Suprapubic skin (tissue), 4 donors: ENCODE data around the gene TUBGCP6. TPM values are rescaled to one million over a fixed set of nuclear protein-coding genes. Genes with fewer than 3 reads are reported as not detected.

ENCODE experiments used
- DNase-seq, 2 donors: peaks; one replicate each; pipeline ENCODE4 v3.0.0-alpha.2; 2019; ENCODE audit warnings: low spot score in 2 of 2
- H3K27ac ChIP-seq: fragments of 200-600 bp; sonication (generic); one replicate; pipeline ENCODE4 v1.5.1; 2019
- H3K27me3 ChIP-seq: fragments of 200-600 bp; sonication (generic); one replicate; pipeline ENCODE4 v1.5.1; 2019
- H3K36me3 ChIP-seq: fragments of 200-600 bp; sonication (generic); one replicate; pipeline ENCODE4 v1.5.1; 2019
- H3K4me1 ChIP-seq: fragments of 200-600 bp; sonication (generic); one replicate; pipeline ENCODE4 v1.5.1; 2019
- H3K4me3 ChIP-seq: fragments of 200-600 bp; sonication (generic); one replicate; pipeline ENCODE4 v1.5.1; 2019; ENCODE audit warnings: mild to moderate bottlenecking
- H3K9me3 ChIP-seq: fragments of 200-600 bp; sonication (generic); one replicate; pipeline ENCODE4 v1.5.1; 2019
- CTCF ChIP-seq, 2 donors: fragments of 200-600 bp in 1 of 2; fragments of 450-650 bp in 1 of 2; sonication (generic) in 1 of 2; IDR thresholded peaks; one replicate each; pipeline ENCODE4 v1.5.1; 2016 to 2019; ENCODE audit warnings: antibody characterized with exemption in 2 of 2, mild to moderate bottlenecking in 1 of 2, moderate library complexity in 1 of 2
- EP300 ChIP-seq: sonication (generic); formaldehyde crosslinking; IDR thresholded peaks from one replicate; pipeline ENCODE4 v1.6.1; 2017; ENCODE audit warnings: antibody characterized with exemption
- POLR2A ChIP-seq, 2 donors: fragments of 450-650 bp; IDR thresholded peaks; one replicate each; pipeline ENCODE4 v1.6.1; 2017; ENCODE audit warnings: antibody characterized with exemption in 2 of 2, mild to moderate bottlenecking in 2 of 2, moderate library complexity in 2 of 2
- POLR2AphosphoS5 ChIP-seq, 3 donors: sonication (generic); formaldehyde crosslinking; IDR thresholded peaks; one replicate each; pipeline ENCODE4 v1.6.1; 2017; ENCODE audit warnings: antibody characterized with exemption in 3 of 3
- WGBS: methylation state at CpG from one replicate; pipeline ENCODE4 v1.1.5; 2018; 5-methylcytosine and 5-hydroxymethylcytosine counted together
- total RNA-seq, 4 donors: library from RNA; depleted of rRNA; stranded (reverse); fragments of >200 nt; gene quantifications; one replicate each; pipeline ENCODE4 v1.1.0, GENCODE V29; 2016

Gene TUBGCP6
- total RNA-seq, 4 donors from 2014 or later: 43.0 to 113 (median 69.7) TPM

DNA sequence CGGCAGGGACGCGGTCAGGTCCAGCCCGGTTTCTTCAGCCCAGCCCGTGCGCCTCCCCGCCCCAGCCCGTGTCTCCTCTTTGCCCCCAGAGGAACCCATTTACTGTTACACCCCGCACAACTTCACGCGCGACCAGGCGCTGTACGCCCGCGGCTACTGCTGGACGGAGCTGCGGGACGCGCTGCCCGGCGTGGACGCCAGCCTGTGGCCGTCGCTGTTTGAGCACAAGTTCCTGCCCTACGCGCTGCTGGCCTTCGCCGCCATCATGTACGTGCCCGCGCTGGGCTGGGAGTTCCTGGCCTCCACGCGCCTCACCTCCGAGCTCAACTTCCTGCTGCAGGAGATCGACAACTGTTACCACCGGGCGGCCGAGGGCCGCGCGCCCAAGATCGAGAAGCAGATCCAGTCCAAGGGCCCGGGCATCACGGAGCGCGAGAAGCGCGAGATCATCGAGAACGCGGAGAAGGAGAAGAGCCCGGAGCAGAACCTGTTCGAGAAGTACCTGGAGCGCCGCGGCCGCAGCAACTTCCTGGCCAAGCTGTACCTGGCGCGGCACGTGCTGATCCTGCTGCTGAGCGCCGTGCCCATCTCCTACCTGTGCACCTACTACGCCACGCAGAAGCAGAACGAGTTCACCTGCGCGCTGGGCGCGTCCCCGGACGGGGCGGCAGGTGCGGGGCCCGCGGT, 67.8 kb downstream of the TUBGCP6 start:
- peaks cover 26% of the 10 kb centered on the region for H3K27me3 ChIP-seq
- H3K4me3 ChIP-seq: no peak overlapping the region
- DNase-seq: peak in 1 of 2 donors; percentile 58
- no peak overlapping the region for H3K27ac ChIP-seq
- H3K9me3 ChIP-seq: no peaks in the 10 kb centered on the region
- no peaks in the 10 kb centered on the region for H3K36me3 ChIP-seq
- WGBS: 96% methylated on average over 70 of the region's 76 CpGs
- no peak for TF ChIP-seq POLR2AphosphoS5 (IDR thresholded peaks at IDR 0.05)
- no peak for TF ChIP-seq EP300
- no peak for TF ChIP-seq CTCF (IDR thresholded peaks at IDR 0.05)
- TF ChIP-seq POLR2A (IDR thresholded peaks at IDR 0.05): no peak
- H3K4me1 ChIP-seq: no peaks in the 10 kb centered on the region

GRCh38 chr22:50175921-50176849, 68.6 kb downstream of the TUBGCP6 start:
- WGBS: 90% methylated on average over 4 of the region's 27 CpGs
- H3K36me3 ChIP-seq: no peaks in the 10 kb centered on the region
- peaks cover 34% of the 10 kb centered on the region for H3K27me3 ChIP-seq
- H3K27ac ChIP-seq: no peak overlapping the region
- H3K4me1 ChIP-seq: peaks cover 4% of the 10 kb centered on the region
- H3K9me3 ChIP-seq: no peaks in the 10 kb centered on the region
- H3K4me3 ChIP-seq: no peak overlapping the region
- TF ChIP-seq POLR2AphosphoS5 (IDR thresholded peaks at IDR 0.05) (no peak), CTCF (IDR thresholded peaks at IDR 0.05) (no peak), POLR2A (IDR thresholded peaks at IDR 0.05) (no peak), EP300 (no peak)
- peak in 1 of 2 donors; percentile 53 for DNase-seq

DNA sequence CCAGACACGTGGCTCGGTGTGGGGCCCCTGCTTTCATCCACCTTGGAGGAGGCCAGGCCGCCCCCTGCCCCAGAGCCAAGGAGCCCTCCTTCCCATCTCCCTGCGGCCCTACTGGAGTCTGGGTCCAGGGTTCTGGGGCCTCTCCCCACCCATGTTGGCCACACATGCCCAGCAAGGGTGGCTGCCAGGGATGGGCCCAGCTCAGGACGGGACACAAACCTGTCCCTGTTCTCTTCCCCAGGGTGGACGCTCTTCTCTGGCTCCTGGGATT, 69.7 kb downstream of the TUBGCP6 start:
- Histone ChIP-seq H3K36me3 (no peaks in the 10 kb centered on the region), H3K27me3 (peaks cover 40% of the 10 kb centered on the region), H3K9me3 (no peaks in the 10 kb centered on the region), H3K4me1 (peaks cover 11% of the 10 kb centered on the region), H3K27ac (no peak overlapping the region), H3K4me3 (no peak overlapping the region)
- WGBS: 87% methylated on average over 4 of the region's 6 CpGs
- TF ChIP-seq CTCF (IDR thresholded peaks at IDR 0.05) (no peak), POLR2AphosphoS5 (IDR thresholded peaks at IDR 0.05) (no peak), EP300 (no peak), POLR2A (IDR thresholded peaks at IDR 0.05) (no peak)
- no peak for DNase-seq

GRCh38 chr22:50174382-50175190, 70.2 kb downstream of the TUBGCP6 start:
- H3K27ac ChIP-seq: no peak overlapping the region
- no peak overlapping the region for H3K4me3 ChIP-seq
- no peaks in the 10 kb centered on the region for H3K36me3 ChIP-seq
- H3K9me3 ChIP-seq: no peaks in the 10 kb centered on the region
- peak in 1 of 2 donors; percentile 53 for DNase-seq
- no peak for TF ChIP-seq CTCF (IDR thresholded peaks at IDR 0.05)
- no peak for TF ChIP-seq EP300
- no peak for TF ChIP-seq POLR2A (IDR thresholded peaks at IDR 0.05)
- no peak for TF ChIP-seq POLR2AphosphoS5 (IDR thresholded peaks at IDR 0.05)
- WGBS: 93% methylated on average over 6 of the region's 27 CpGs
- H3K4me1 ChIP-seq: peaks cover 15% of the 10 kb centered on the region
- H3K27me3 ChIP-seq: peaks cover 39% of the 10 kb centered on the region
